Urinary bladder (tissue), 4 donors: ENCODE measurements around the gene MT1E. TPM values are rescaled to one million over a fixed set of nuclear protein-coding genes. Genes with fewer than 3 reads are reported as not detected.

ENCODE experiments used
- DNase-seq: peaks from one replicate; pipeline ENCODE4 v3.0.0-alpha.2; 2015; ENCODE audit errors: extremely low spot score
- H3K27ac ChIP-seq: one replicate; pipeline ENCODE4 v1.5.1; 2013; ENCODE audit warnings: low read depth, mild to moderate bottlenecking, moderate library complexity
- H3K36me3 ChIP-seq: one replicate; pipeline ENCODE4 v1.6.1; 2013; ENCODE audit warnings: mild to moderate bottlenecking, moderate library complexity; ENCODE audit not compliant: insufficient read depth
- H3K4me1 ChIP-seq: one replicate; pipeline ENCODE4 v1.6.1; 2013; ENCODE audit warnings: mild to moderate bottlenecking, moderate library complexity; ENCODE audit not compliant: insufficient read depth
- H3K4me3 ChIP-seq: one replicate; pipeline ENCODE4 v1.5.1; 2013; ENCODE audit warnings: low read depth, low read length
- WGBS: extraction: QIAGEN DNeasy Blood & Tissue Kit; methylation state at CpG from one replicate; pipeline ENCODE4 v1.1.7; 2013; 5-methylcytosine and 5-hydroxymethylcytosine counted together
- polyA plus RNA-seq: library from polyadenylated mRNA; stranded (reverse); fragments of 200-250 nt; gene quantifications from one replicate; pipeline ENCODE4 v1.2.3, GENCODE V29; 2013
- total RNA-seq: library from RNA; depleted of rRNA; stranded (reverse); fragments of >200 nt; gene quantifications from one replicate; pipeline ENCODE4 v1.2.3, GENCODE V29; 2014
- donor health status: healthy with polysubstance abuse.
- donor health status: healthy.

Gene MT1E
- total and polyA plus RNA-seq, 2 donors = 14.7 to 189 TPM

DNA sequence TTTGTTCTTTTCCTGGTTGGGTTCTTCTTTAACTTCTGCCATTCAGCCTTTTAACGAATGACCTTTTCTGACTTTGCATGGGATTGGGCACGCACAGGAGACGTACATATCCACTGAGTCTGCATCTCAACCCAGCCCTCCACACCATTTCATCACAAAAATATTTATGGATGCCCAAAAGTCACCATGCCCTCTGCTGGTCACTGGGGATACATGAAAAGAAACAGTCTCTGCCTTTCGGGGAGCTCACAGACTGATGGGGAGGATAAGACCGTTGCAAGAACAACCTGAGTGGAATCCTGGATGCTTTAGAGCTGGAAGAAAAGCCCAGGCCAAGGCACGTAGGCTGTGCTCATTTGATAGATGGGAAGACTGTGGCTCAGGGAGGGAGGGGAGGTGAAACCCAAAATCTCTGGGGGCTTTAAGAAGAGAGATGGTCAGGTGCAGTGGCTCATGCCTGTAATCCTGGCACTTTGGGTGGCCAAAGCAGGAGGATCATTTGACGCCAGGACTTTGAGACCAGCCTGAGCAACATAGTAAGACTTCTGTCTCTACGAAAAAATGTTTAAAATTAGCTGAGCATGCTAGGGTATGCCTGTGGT, 25.1 kb upstream of the MT1E start:
- H3K4me1 ChIP-seq = no peaks in the 10 kb centered on the region
- no peak overlapping the region for H3K4me3 ChIP-seq
- no peaks in the 10 kb centered on the region for H3K36me3 ChIP-seq
- no peak for DNase-seq
- WGBS = 33% methylated on average over 8 of the region's 8 CpGs
- no peak overlapping the region for H3K27ac ChIP-seq

DNA sequence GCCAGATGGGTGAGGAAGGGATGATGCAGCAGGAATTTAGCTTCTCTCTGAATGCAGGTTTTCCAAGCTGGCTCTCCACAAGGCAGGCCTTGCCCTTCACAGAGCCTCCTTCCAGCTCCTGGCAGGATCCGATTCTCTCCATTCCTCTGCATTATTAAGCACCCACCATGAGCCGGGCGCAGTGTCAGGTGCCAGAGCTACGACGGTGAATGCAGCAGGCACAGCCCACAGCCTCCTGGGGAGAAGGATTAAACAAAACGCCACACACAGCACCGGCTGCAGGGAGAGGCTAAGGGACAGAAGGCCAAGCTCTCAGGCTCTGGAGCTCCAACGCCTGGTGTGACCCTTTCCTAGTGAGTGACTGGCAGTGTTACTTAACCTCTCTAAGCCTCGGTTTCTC, 24.3 kb upstream of the MT1E start:
- Histone ChIP-seq H3K27ac (no peak overlapping the region), H3K36me3 (no peaks in the 10 kb centered on the region), H3K4me1 (no peaks in the 10 kb centered on the region), H3K4me3 (no peak overlapping the region)
- WGBS = 68% methylated on average over 9 of the region's 9 CpGs
- no peak for DNase-seq

DNA sequence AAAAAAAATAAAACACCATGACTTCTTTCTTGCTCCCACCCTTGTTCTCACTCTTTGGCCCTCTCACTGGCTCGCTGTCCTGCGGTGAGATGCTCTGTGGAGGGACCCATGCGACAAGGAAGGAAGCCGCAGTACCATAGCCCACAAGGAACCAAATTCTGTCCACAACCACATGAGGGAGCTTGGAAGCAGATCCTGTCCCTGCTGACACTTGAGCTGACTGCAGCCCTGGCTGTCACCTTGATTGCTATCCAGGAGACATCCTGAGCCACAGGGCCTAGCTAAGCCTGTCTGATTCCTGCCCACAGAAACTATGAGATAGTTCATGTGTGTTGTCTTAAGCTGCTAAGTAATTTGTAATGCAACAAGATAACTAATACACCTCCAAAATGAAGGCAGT, 22.0 kb upstream of the MT1E start:
- H3K4me1 ChIP-seq = no peaks in the 10 kb centered on the region
- no peak for DNase-seq
- H3K4me3 ChIP-seq = no peak overlapping the region
- 68% methylated on average over 4 of the region's 4 CpGs for WGBS
- no peaks in the 10 kb centered on the region for H3K36me3 ChIP-seq
- no peak overlapping the region for H3K27ac ChIP-seq

DNA sequence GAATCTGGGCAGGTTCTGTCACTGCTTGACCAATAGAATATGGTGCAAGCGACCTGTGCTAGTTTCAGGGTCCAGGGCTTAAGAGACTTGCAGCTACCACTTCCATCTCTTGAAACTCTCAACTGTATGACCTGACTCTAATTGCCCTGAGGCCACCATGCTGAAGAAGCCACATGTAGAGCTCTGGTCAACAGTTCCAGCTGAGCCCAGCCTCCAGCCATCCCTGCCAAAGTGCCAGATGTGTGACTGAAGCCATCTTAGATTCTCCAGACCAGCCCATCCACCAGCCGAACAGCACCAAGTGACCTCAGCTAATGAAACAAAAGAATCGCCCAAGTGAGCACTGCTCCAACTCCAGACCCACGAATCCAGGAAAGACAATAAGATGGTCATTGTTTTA, 20.6 kb upstream of the MT1E start:
- no peak for DNase-seq
- Histone ChIP-seq H3K27ac (no peak overlapping the region), H3K4me3 (no peak overlapping the region), H3K36me3 (no peaks in the 10 kb centered on the region), H3K4me1 (no peaks in the 10 kb centered on the region)
- 90% methylated on average over 4 of the region's 4 CpGs for WGBS

DNA sequence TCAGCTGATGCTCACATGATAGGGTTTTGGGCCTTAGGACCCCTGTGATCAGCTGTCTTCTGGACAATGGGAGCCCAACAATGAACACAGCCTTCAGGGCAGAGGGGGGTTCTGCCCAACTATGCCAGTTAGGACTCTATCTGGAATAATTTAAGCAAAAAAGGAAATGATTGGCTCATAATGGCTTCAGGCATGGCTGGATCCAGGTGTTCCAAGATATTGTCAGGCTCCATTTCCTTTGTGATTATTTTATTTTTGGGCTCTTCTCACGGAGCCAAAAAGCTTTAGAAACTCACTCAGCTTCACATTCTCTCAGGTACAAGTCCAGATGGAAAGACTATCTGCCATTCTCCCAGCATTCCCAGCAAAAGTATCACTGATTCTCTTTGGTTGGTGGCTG, 20.1 kb upstream of the MT1E start:
- Histone ChIP-seq H3K4me1 (no peaks in the 10 kb centered on the region), H3K4me3 (no peak overlapping the region), H3K36me3 (no peaks in the 10 kb centered on the region), H3K27ac (peak overlapping the region; percentile 49)
- no peak for DNase-seq
- WGBS = 86% methylated on average over 1 of the region's 1 CpG

DNA sequence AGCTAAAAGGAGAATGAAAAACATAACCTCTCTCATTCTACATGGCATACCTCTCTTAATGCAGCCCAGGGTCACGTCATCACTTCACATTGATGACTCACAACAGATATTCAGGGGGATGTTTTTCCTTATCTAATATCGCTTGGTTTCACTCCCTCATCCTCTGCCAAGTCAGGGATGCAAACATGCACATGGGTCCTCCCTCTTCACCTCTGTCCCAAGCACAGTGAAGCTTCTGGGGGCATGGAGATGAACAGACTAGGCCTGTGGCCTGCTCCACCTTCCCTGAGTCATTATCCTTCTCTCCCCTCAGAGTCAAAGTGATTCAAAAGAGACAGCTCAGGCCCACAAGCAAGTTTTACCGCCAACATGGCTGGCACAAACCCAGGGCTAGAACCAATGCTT, 19.5 kb upstream of the MT1E start:
- 33% methylated on average over 3 of the region's 3 CpGs for WGBS
- no peak for DNase-seq
- H3K27ac ChIP-seq = peak overlapping the region; percentile 49
- H3K4me3 ChIP-seq = no peak overlapping the region
- H3K36me3 ChIP-seq = no peaks in the 10 kb centered on the region
- H3K4me1 ChIP-seq = no peaks in the 10 kb centered on the region

DNA sequence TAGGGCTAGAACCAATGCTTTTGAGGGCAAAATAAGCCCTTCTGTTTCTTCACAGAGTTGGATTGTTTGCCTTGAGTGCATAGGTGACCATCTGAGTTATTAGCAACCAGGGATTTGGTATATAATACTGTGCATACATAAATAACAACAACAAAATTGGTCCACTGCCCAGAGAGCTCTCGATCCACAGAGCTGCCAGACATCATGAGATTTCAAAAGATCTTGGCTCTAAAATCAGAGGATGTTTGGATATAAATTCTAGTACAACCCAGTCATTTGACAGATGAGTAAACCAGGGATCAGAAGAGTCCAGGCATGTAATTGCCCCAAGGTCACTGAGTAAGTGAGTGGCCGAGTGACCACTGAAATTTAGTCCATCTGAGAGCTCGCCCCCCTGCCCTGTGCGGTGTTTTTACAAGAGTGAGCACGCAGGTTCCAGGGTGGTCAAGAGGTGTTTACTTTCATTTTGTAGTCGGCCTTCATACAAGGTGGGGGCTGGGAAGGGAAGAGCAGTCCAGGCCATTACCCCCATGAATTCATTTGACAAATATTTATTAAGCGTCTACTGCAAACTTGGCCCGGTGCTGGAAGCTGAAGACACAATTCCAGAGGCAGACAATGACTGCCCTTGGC, 19.0 kb upstream of the MT1E start:
- no peaks in the 10 kb centered on the region for H3K4me1 ChIP-seq
- H3K27ac ChIP-seq = peak overlapping the region; percentile 76
- no peaks in the 10 kb centered on the region for H3K36me3 ChIP-seq
- whole genome bisulfite sequencing = 24% methylated on average over 8 of the region's 8 CpGs
- no peak overlapping the region for H3K4me3 ChIP-seq
- DNase-seq = no peak

DNA sequence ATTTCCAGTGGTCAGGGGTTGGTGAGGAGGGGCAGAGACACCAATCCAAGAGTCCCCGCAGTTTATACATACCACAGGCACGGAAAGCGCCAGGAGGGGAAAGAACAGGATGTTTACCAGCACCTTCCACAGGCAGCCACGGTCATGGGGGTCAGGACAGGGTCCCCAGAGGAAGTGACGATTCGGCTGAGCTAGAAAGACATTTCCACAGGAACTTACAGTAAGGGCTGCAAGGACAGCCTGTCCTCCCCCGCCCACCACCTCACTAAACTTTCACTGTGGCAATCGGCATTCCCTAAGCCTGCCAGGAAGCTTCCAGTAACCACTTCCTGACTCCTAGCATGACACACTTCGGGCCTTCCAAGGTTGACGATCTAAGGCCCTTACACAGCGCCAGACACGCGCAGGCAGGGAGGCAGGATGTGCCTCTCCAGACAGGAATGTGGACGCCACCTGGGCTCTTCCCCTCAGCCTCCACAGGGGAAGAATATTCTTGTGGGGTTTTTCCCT, 18.4 kb upstream of the MT1E start:
- WGBS = 42% methylated on average over 14 of the region's 14 CpGs
- Histone ChIP-seq H3K4me3 (no peak overlapping the region), H3K27ac (peak overlapping the region; percentile 90), H3K36me3 (no peaks in the 10 kb centered on the region), H3K4me1 (no peaks in the 10 kb centered on the region)
- no peak for DNase-seq

DNA sequence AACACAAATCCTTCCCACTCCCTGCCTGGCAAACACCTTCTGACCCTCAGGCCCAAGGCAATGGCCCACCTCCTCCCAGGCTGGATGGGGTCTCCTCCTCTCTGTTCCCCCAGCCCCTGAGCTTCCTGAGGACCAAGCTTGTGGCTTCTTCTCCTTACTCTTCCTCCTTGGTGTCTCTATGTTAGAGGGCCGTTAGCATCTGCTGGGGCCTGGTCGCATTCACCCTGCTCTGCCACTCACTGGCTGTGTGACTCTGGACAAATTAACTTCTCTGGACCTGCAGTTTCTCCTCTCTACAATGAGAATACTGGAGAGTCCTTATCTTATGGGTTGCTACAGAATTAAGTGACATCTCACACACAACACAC, 17.9 kb upstream of the MT1E start:
- no peak overlapping the region for H3K4me3 ChIP-seq
- DNase-seq = no peak
- no peaks in the 10 kb centered on the region for H3K4me1 ChIP-seq
- WGBS = 69% methylated on average over 2 of the region's 2 CpGs
- H3K36me3 ChIP-seq = no peaks in the 10 kb centered on the region
- peak overlapping the region; percentile 90 for H3K27ac ChIP-seq

DNA sequence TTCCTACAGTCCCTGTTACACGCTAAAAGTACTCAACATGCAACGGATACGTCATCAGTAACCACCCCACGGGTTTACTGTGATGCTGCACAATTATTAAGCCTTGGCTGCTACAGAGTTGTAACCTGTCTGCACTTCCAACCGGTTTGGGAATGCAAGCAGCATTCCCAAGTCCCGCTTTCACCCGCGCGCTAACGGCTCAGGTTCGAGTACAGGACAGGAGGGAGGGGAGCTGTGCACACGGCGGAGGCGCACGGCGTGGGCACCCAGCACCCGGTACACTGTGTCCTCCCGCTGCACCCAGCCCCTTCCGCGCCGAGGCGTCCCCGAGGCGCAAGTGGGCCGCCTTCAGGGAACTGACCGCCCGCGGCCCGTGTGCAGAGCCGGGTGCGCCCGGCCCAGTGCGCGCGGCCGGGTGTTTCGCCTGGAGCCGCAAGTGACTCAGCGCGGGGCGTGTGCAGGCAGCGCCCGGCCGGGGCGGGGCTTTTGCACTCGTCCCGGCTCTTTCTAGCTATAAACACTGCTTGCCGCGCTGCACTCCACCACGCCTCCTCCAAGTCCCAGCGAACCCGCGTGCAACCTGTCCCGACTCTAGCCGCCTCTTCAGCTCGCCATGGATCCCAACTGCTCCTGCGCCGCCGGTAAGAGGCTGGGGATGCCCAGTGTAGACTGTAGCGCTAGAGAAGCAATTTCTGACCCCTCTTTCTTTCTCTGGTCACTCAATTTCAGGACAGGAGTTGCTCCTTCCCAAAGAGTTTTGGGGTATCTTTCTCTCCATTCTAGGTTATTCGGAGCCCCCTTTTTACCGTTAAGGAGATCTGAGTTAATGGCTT, 17.3 kb upstream of the MT1E start, which contains the start of gene MT2A:
Gene MT2A, plus strand, starts transcription at position 542 of the 833 bp plus-strand sequence. Its CDS starts 72 bp downstream, at position 614.
- H3K36me3 ChIP-seq = no peaks in the 10 kb centered on the region
- DNase-seq = peak; percentile 74
- H3K27ac ChIP-seq = peak within 1 kb of the TSS; percentile 90
- H3K4me1 ChIP-seq = no peaks in the 10 kb centered on the region
- H3K4me3 ChIP-seq = peak within 1 kb of the TSS; percentile 46
- 5% methylated on average over 62 of the region's 62 CpGs for WGBS

DNA sequence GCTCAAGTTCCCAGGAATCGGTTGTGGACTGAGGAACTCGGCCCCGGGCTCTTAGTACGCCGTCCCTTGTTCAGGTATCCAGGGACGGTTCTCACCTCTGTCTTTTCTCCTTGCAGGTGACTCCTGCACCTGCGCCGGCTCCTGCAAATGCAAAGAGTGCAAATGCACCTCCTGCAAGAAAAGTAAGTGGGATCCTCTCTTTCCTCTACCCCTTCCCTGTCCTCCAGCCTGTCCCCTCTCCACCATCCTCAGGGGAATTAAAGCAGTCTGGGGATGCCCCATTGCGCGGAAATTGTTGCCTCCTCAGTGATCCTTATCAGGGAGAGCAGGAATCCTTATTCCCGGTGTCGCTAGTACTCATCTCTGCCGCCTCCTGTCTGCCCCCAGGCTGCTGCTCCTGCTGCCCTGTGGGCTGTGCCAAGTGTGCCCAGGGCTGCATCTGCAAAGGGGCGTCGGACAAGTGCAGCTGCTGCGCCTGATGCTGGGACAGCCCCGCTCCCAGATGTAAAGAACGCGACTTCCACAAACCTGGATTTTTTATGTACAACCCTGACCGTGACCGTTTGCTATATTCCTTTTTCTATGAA, 16.6 kb upstream of the MT1E start:
- no peak for DNase-seq
- Histone ChIP-seq H3K36me3 (no peaks in the 10 kb centered on the region), H3K27ac (no peak overlapping the region), H3K4me3 (peak overlapping the region; percentile 46), H3K4me1 (no peaks in the 10 kb centered on the region)
- under 1% methylated on average over 21 of the region's 21 CpGs for WGBS

DNA sequence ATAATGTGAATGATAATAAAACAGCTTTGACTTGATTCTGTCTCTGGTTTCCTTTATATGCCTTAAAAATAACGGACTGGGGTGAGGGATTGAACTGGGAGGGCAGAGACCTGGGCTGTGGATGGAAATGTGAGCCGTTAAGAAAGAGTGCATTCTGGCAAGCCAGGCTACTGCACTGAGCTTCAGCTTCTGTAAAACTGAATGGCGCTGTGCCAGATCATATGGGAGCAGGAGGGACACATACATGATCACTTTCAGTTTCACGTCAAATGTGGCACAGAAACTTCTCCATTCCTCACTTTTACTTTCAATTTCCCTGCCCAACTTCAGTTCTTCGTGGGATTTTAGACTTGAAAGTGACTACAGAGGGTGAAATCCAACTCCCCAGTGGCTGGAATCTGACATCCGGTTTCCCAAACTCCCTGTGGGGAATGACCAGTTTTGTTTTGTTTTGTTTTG, 16.1 kb upstream of the MT1E start:
- WGBS = under 1% methylated on average over 6 of the region's 6 CpGs
- Histone ChIP-seq H3K4me3 (peak overlapping the region; percentile 46), H3K27ac (no peak overlapping the region), H3K36me3 (no peaks in the 10 kb centered on the region), H3K4me1 (no peaks in the 10 kb centered on the region)
- DNase-seq = peak; percentile 69

DNA sequence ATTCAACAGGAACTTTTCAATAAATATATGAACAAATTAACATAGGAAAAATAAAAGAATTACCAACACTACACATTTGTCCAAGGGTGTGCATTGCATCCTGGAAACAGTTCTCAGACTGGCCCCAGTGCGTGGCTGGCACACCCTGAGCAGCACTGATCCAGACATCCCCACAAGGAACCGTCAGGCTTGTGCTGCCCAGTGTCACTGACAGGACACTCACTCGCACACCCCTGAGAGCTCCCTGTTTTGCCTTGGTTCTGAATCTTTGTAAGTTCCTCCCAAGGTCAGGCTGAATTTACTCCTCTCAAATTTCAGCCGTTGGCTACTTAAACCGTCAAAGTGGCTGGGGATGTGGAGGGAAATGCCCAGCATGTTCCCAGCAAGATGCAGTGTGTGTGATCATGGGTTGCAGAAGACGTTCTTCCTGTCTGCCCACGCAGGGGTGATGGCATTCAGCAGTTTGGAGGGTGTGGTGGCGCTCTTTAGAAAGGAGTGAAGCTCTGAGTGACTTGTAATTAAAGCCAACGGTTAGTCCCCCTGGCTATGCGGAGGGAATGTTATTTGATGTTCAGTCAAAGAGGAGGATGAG, 15.5 kb upstream of the MT1E start:
- Histone ChIP-seq H3K4me1 (no peaks in the 10 kb centered on the region), H3K36me3 (no peaks in the 10 kb centered on the region), H3K4me3 (no peak overlapping the region), H3K27ac (peak overlapping the region; percentile 74)
- no peak for DNase-seq
- 16% methylated on average over 10 of the region's 10 CpGs for WGBS
